GM12878 (cell line): Measurements from ENCODE around the gene CCP110. TPM values are rescaled to one million over a fixed set of nuclear protein-coding genes. Genes with fewer than 3 reads are reported as not detected.

Experiments used
- ATAC-seq: fragments of 200-7000 bp; cut with Tn5 transposase; 3 replicates; pipeline ENCODE4 v1.9.1; 2020; ENCODE audit warnings: mild to moderate bottlenecking, moderate library complexity
- BruUV-seq: library from RNA; stranded (reverse); fragments of 400-500 nt; replicated peaks from 2 replicates; lab custom pipeline; 2021; lab: Mats Ljungman, UMichigan
- CTCF ChIA-PET: fragments of 300-600 bp; sonication (Branson Sonifier 250); formaldehyde crosslinking; extraction: SDS; loops from one replicate; lab custom pipeline; 2021; ENCODE audit warnings: inconsistent platforms; lab: Yijun Ruan, JAX
- POLR2A ChIA-PET: fragments of 350-600 bp; formaldehyde crosslinking; extraction: SDS; loops from one replicate; lab custom pipeline; 2021; ENCODE audit warnings: inconsistent platforms; lab: Charles Lee
- RAD21 ChIA-PET: fragments of 300-600 bp; sonication (Branson Sonifier 250); formaldehyde crosslinking; loops from one replicate; lab custom pipeline; 2023; ENCODE audit warnings: antibody characterized with exemption; ENCODE audit not compliant: unreplicated experiment; lab: Charles Lee
- SMC1A ChIA-PET: fragments of 300-600 bp; sonication (Branson Sonifier 250); formaldehyde crosslinking; loops from one replicate; lab custom pipeline; 2023; ENCODE audit not compliant: unreplicated experiment, uncharacterized antibody; lab: Charles Lee
- DNase-seq: peaks from one replicate; pipeline ENCODE4 v3.0.0-alpha.2; 2011; ENCODE audit warnings: low read depth, low spot score
- FAIRE-seq: peaks from 3 replicates; lab custom pipeline; 2011; peaks lifted over from hg19 to GRCh38; lab: Jason Lieb, UNC
- H2AFZ ChIP-seq: 2 replicates; pipeline ENCODE4 v1.6.0; 2011; ENCODE audit warnings: low read depth, low read length, control low read depth; ENCODE audit not compliant: control insufficient read depth
- H3K27ac ChIP-seq: 2 replicates; pipeline ENCODE4 v1.5.1; 2011; ENCODE audit warnings: control low read depth; ENCODE audit not compliant: control insufficient read depth, insufficient read depth
- H3K27me3 ChIP-seq, 2 experiments: replicated peaks in 1 of 2; 2 replicates each; pipeline versions ENCODE4 v1.6.0 to v1.6.1; 2011; ENCODE audit warnings: low read length in 1 of 2; ENCODE audit not compliant: control insufficient read depth in 2 of 2, insufficient read depth in 2 of 2
- H3K36me3 ChIP-seq, 2 experiments: 2 replicates each; pipeline ENCODE4 v1.5.1; 2011; ENCODE audit warnings: low read length in 1 of 2; ENCODE audit not compliant: control insufficient read depth in 2 of 2, insufficient read depth in 2 of 2
- H3K4me1 ChIP-seq: 2 replicates; pipeline ENCODE4 v1.6.1; 2011; ENCODE audit warnings: mild to moderate bottlenecking, low read length, moderate library complexity, mixed read lengths; ENCODE audit not compliant: control insufficient read depth, insufficient read depth
- H3K4me2 ChIP-seq: 2 replicates; pipeline ENCODE4 v1.6.0; 2011; ENCODE audit warnings: control low read depth; ENCODE audit not compliant: control insufficient read depth, insufficient read depth
- H3K4me3 ChIP-seq: fragments of 200-600 bp; sonication (generic); 2 replicates; pipeline ENCODE4 v1.5.1; 2016
- H3K79me2 ChIP-seq: 2 replicates; pipeline ENCODE4 v1.6.0; 2011; ENCODE audit warnings: low read length; ENCODE audit not compliant: control insufficient read depth, insufficient read depth
- H3K9ac ChIP-seq: 2 replicates; pipeline ENCODE4 v1.8.0; 2011; ENCODE audit warnings: low read length, control low read depth, mixed read lengths; ENCODE audit not compliant: control insufficient read depth, insufficient read depth
- H3K9me3 ChIP-seq: replicated peaks from 3 replicates; pipeline ENCODE4 v1.5.1; 2011; ENCODE audit warnings: mild to moderate bottlenecking, low read length; ENCODE audit not compliant: control insufficient read depth, insufficient read depth
- H4K20me1 ChIP-seq: 2 replicates; pipeline ENCODE4 v1.6.0; 2011; ENCODE audit not compliant: control insufficient read depth, insufficient read depth
- BCLAF1 ChIP-seq: fragments of 450-650 bp; IDR thresholded peaks from 2 replicates; pipeline ENCODE4 v1.6.1; 2017; ENCODE audit warnings: antibody characterized with exemption, mild to moderate bottlenecking, moderate library complexity
- CEBPB ChIP-seq, 2 experiments: fragments of 150-350 bp in 1 of 2; IDR thresholded peaks; 2 replicates each; pipeline ENCODE4 v1.6.1; 2012 to 2014; ENCODE audit warnings: low read depth in 2 of 2, low read length in 2 of 2, borderline replicate concordance in 1 of 2, inconsistent platforms in 1 of 2
- CHD2 ChIP-seq: IDR thresholded peaks from 2 replicates; pipeline ENCODE4 v1.6.1; 2011; ENCODE audit warnings: low read depth, low read length, improper control_type of control experiment, borderline replicate concordance
- CREB1 ChIP-seq: IDR thresholded peaks from 2 replicates; pipeline ENCODE4 v1.6.1; 2012; ENCODE audit warnings: low read depth, mild to moderate bottlenecking, inconsistent platforms
- FOXM1 ChIP-seq: IDR thresholded peaks from 2 replicates; pipeline ENCODE4 v1.6.1; 2012; ENCODE audit warnings: low read depth, mild to moderate bottlenecking, inconsistent platforms, low read length, moderate library complexity
- GABPA ChIP-seq: IDR thresholded peaks from 2 replicates; pipeline ENCODE4 v1.6.1; 2014; ENCODE audit warnings: antibody characterized with exemption, low read depth, mild to moderate bottlenecking, inconsistent platforms
- HCFC1 ChIP-seq: fragments of 150-350 bp; IDR thresholded peaks from 2 replicates; pipeline ENCODE4 v1.6.1; 2014; ENCODE audit warnings: low read length
- MAX ChIP-seq: IDR thresholded peaks from 2 replicates; pipeline ENCODE4 v1.6.1; 2012; ENCODE audit warnings: low read depth, low read length, improper control_type of control experiment
- NFYA ChIP-seq: IDR thresholded peaks from 2 replicates; pipeline ENCODE4 v1.6.1; 2011; ENCODE audit warnings: low read depth, mild to moderate bottlenecking, low read length, improper control_type of control experiment, borderline replicate concordance
- NR2C2 ChIP-seq: IDR thresholded peaks from 2 replicates; pipeline ENCODE4 v1.6.1; 2011; ENCODE audit warnings: borderline replicate concordance, low read depth; ENCODE audit not compliant: control insufficient read depth, insufficient read length
- PML ChIP-seq: IDR thresholded peaks from 2 replicates; pipeline ENCODE4 v1.6.1; 2012; ENCODE audit warnings: low read length, inconsistent platforms
- POLR2AphosphoS2 ChIP-seq: IDR thresholded peaks from 2 replicates; pipeline ENCODE4 v1.6.1; 2011; ENCODE audit warnings: low read depth, mild to moderate bottlenecking, low read length, improper control_type of control experiment, moderate library complexity
- SIN3A ChIP-seq: IDR thresholded peaks from 2 replicates; pipeline ENCODE4 v1.6.1; 2012; ENCODE audit warnings: low read depth, low read length, improper control_type of control experiment
- ZNF274 ChIP-seq: IDR thresholded peaks from one replicate; pipeline ENCODE4 v1.8.0; 2011; ENCODE audit not compliant: insufficient read length, insufficient read depth
- WGBS: methylation state at CpG from one replicate; pipeline ENCODE4 v1.1.6; 2016; ENCODE audit warnings: low lambda C conversion rate; ENCODE audit not compliant: insufficient replicate concordance, insufficient coverage; ENCODE audit errors: missing lambda C conversion rate; 5-methylcytosine and 5-hydroxymethylcytosine counted together
- in situ Hi-C: fragments of 300-500 bp; cut with MboI; formaldehyde crosslinking; loops from 9 replicates; pipeline ENCODE4 v1.14.3; 2018; ENCODE audit warnings: mixed read lengths
- intact Hi-C: fragments of 100-400 bp; cut with micrococcal nuclease; formaldehyde crosslinking; loops from one replicate; pipeline ENCODE4 v1.14.2; 2022; ENCODE audit not compliant: unreplicated experiment
- polyA plus RNA-seq, 11 experiments: library from polyadenylated mRNA; depleted of rRNA in 4 of 11; unstranded in 6 of 11; stranded (reverse) in 5 of 11; fragments of >200 nt; fragmentation: Nextera tagmentation in 4 of 11; fragmentation: Illumina TruSeq in 1 of 11; extraction: Ambion mirVana in 4 of 11; extraction: Trizol in 1 of 11; gene quantifications; 1 replicate in 1 of 11; 2 replicates in 10 of 11; pipeline versions ENCODE4 v1.2.1 to v1.2.3, GENCODE V29; 2011 to 2016; ENCODE audit warnings: inconsistent platforms in 2 of 11, missing spikeins in 2 of 11, low read depth in 1 of 11
- total RNA-seq, 4 experiments: library from RNA; depleted of rRNA in 3 of 4; stranded (reverse); fragments of >200 nt in 3 of 4; fragmentation: Illumina TruSeq in 1 of 4; extraction: Trizol in 1 of 4; gene quantifications; 2 replicates each; pipeline versions ENCODE4 v1.2.1 to v1.2.3, GENCODE V29; 2013 to 2021
- TF ChIP-seq, protein P1 (sequence below): fragments of 150-350 bp; IDR thresholded peaks from 2 replicates; pipeline ENCODE4 v1.6.1; 2014; ENCODE audit warnings: mild to moderate bottlenecking, low read depth, low read length
- TF ChIP-seq, protein P2 (sequence below): fragments of 450-650 bp; formaldehyde crosslinking; IDR thresholded peaks from 2 replicates; pipeline ENCODE4 v1.5.0; 2022; ENCODE audit warnings: mild to moderate bottlenecking, missing genetic modification characterization

Gene CCP110
- total and polyA plus RNA-seq, 10 of the 15 experiments (the other 5 are each of a cell fraction or from before 2014, with no cell fraction given), result 6.4 to 38.1 (median 26.7) TPM

DNA sequence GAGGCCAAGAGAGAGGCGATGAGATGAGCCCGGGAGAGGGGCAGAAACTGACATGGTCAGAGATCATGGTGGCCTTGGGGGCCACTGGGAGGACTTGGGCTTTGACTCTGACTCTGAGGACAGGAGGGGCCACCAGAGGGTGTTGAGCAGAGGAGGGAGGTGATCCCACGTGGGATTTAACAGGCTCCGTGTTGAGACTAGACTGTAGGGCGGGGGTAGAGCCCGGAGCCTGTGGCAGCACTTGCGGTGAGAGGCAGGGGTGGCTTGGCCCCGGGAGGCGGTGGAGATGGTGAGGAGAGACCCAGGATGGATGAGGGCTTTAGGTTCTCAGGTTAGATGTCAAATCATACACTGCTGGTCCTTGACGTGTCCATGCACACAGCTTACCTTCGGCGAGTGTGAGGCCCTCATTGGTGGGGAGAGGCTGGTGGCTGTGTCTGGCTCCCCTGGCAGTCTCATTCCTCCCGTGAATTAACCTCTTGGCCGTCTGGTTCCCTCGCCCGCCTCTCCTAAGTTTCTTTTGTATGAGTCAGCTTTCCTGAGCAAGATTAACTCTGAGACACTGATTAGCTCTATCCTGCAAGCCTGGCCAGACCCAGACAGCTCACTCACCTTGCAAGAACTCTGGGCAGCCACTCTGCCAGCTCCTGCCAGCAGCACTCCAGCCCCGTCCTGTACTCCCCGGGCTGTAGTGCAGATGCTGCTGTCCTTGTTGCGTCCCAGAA is 71.5 kb downstream of the CCP110 start:
- Histone ChIP-seq H3K79me2 (no peaks in the 10 kb centered on the region), H3K27ac (no peak overlapping the region), H4K20me1 (no peaks in the 10 kb centered on the region), H3K4me3 (no peak overlapping the region), H3K36me3 (peaks cover 4 to 6% of the 10 kb centered on the region in 2 experiments), H3K4me1 (no peaks in the 10 kb centered on the region), H3K4me2 (no peak overlapping the region), H3K9ac (no peak overlapping the region), H2AFZ (no peak overlapping the region), H3K9me3 (no peaks in the 10 kb centered on the region), H3K27me3 (no peaks in the 10 kb centered on the region)
- DNase-seq (no peak), ATAC-seq (no peak), FAIRE-seq (no peak)
- ChIA-PET CTCF (interaction anchor here (0.8 to 9.9 kb wide), 2 partner anchors 14 to 292 kb away, joined by 3 to 149 read pairs; partner anchors contain the start of gene GPRC5B), RAD21 (interaction anchor here (1.2 kb wide), 1 partner anchor 291 kb away, joined by 5 read pairs; no protein-coding TSS in a partner anchor), POLR2A (no interaction called here), SMC1A (no interaction called here)
- WGBS, result 96% methylated on average over 19 of the region's 19 CpGs
- intact Hi-C loops (no loop called here), in situ Hi-C loops (no loop called here)
- BruUV-seq, result no TSS peak
- TF ChIP-seq, protein P1, sequence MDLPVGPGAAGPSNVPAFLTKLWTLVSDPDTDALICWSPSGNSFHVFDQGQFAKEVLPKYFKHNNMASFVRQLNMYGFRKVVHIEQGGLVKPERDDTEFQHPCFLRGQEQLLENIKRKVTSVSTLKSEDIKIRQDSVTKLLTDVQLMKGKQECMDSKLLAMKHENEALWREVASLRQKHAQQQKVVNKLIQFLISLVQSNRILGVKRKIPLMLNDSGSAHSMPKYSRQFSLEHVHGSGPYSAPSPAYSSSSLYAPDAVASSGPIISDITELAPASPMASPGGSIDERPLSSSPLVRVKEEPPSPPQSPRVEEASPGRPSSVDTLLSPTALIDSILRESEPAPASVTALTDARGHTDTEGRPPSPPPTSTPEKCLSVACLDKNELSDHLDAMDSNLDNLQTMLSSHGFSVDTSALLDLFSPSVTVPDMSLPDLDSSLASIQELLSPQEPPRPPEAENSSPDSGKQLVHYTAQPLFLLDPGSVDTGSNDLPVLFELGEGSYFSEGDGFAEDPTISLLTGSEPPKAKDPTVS, result no peak
- TF ChIP-seq PML (no peak), CHD2 (no peak), FOXM1 (no peak), NFYA (no peak), ZNF274 (no peak), POLR2AphosphoS2 (no peak), CREB1 (no peak), MAX (no peak), SIN3A (no peak), GABPA (no peak), CEBPB (IDR thresholded peaks at IDR 0.05; ENCODE audit: borderline replicate concordance in 1 of 2, low read depth in 2 of 2, low read length in 2 of 2) (no peak), BCLAF1 (no peak), HCFC1 (no peak), NR2C2 (no peak)
- TF ChIP-seq, protein P2, sequence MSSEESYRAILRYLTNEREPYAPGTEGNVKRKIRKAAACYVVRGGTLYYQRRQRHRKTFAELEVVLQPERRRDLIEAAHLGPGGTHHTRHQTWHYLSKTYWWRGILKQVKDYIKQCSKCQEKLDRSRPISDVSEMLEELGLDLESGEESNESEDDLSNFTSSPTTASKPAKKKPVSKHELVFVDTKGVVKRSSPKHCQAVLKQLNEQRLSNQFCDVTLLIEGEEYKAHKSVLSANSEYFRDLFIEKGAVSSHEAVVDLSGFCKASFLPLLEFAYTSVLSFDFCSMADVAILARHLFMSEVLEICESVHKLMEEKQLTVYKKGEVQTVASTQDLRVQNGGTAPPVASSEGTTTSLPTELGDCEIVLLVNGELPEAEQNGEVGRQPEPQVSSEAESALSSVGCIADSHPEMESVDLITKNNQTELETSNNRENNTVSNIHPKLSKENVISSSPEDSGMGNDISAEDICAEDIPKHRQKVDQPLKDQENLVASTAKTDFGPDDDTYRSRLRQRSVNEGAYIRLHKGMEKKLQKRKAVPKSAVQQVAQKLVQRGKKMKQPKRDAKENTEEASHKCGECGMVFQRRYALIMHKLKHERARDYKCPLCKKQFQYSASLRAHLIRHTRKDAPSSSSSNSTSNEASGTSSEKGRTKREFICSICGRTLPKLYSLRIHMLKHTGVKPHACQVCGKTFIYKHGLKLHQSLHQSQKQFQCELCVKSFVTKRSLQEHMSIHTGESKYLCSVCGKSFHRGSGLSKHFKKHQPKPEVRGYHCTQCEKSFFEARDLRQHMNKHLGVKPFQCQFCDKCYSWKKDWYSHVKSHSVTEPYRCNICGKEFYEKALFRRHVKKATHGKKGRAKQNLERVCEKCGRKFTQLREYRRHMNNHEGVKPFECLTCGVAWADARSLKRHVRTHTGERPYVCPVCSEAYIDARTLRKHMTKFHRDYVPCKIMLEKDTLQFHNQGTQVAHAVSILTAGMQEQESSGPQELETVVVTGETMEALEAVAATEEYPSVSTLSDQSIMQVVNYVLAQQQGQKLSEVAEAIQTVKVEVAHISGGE (CRISPR knock-in tag), result no peak
